Epithelial cell of esophagus (primary cell): ENCODE measurements around the gene SMAD1.
A peak's percentile ranks its signal among the peaks of the same experiment; 100 is the strongest.

ENCODE experiments used
- DNase-seq: peaks from one replicate; pipeline ENCODE4 v3.0.0; 2010; ENCODE audit warnings: low read depth
- H3K4me3 ChIP-seq: 2 replicates; pipeline ENCODE4 v1.5.1; 2011; ENCODE audit warnings: mild to moderate bottlenecking, low read length, control low read depth
- TF ChIP-seq, protein P1 (sequence below): IDR thresholded peaks from 2 replicates; pipeline ENCODE4 v1.5.1; 2011; ENCODE audit warnings: low read depth, mild to moderate bottlenecking, low read length, control low read depth, inconsistent platforms; ENCODE audit not compliant: insufficient read depth; ENCODE audit errors: missing control alignments

Gene SMAD1

DNA sequence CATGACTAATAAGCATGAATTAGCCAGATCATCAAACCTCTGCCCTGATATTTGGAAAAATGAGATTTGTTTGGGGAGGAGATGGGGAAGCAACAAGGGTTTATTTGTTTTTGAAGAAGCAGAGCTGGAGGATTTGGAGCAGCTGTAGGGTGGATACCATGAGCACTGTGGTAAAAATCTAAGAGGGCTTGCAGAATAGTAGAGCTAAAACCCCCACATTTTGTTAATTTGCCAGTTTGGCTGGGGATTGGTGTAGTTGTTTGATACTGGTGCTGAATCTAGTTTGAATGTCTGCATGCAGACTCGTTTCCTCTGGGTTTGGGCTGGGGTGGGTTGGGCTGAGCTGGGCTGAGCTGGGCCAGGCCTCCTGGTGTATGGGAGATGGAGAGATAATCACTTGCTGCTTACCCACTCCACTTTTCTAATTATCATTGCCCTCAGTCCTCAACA, 43.7 kb downstream of the SMAD1 start:
- no peak for DNase-seq
- TF ChIP-seq, protein P1, sequence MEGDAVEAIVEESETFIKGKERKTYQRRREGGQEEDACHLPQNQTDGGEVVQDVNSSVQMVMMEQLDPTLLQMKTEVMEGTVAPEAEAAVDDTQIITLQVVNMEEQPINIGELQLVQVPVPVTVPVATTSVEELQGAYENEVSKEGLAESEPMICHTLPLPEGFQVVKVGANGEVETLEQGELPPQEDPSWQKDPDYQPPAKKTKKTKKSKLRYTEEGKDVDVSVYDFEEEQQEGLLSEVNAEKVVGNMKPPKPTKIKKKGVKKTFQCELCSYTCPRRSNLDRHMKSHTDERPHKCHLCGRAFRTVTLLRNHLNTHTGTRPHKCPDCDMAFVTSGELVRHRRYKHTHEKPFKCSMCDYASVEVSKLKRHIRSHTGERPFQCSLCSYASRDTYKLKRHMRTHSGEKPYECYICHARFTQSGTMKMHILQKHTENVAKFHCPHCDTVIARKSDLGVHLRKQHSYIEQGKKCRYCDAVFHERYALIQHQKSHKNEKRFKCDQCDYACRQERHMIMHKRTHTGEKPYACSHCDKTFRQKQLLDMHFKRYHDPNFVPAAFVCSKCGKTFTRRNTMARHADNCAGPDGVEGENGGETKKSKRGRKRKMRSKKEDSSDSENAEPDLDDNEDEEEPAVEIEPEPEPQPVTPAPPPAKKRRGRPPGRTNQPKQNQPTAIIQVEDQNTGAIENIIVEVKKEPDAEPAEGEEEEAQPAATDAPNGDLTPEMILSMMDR, result no peak
- H3K4me3 ChIP-seq, result no peak overlapping the region

DNA sequence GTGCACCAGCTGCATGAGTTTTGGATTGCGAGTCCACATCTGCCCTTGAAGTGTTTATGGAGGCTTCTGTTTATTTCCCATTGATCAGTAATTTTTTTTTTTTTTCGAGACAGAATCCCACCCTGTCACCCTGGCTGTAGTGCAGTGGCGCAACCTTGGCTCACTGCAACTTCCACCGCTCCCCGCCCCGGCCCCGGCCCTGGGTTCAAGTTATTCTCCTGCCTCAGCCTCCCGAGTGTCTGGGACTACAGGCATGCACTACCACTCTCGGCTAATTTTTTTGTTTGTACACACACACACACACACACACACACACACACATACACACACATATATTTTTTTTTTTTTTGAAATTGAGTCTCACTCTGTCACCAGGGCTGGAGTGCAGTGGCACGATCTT, 46.1 kb downstream of the SMAD1 start:
- H3K4me3 ChIP-seq, result no peak overlapping the region
- DNase-seq, result no peak
- TF ChIP-seq, protein P1, result no peak

DNA sequence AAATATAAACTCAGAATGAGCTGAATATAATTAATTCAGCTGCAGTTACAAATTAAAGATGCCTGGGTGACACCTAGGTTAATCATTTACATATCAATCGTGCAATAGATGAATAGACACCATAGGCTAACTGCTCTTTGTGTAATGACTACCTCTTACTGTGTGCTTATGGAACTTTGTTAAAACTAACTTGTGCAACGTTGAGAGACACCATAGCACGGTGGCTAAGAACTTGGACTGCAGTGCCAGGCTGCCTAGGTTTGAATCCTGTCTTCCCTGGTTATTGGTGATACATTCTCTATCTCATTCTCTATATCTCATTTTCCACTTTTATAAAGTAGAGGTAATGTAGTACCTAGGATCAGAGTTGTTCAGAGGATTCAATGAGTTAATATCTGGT, 46.9 kb downstream of the SMAD1 start:
- no peak overlapping the region for H3K4me3 ChIP-seq
- DNase-seq, result no peak
- TF ChIP-seq, protein P1, result no peak

DNA sequence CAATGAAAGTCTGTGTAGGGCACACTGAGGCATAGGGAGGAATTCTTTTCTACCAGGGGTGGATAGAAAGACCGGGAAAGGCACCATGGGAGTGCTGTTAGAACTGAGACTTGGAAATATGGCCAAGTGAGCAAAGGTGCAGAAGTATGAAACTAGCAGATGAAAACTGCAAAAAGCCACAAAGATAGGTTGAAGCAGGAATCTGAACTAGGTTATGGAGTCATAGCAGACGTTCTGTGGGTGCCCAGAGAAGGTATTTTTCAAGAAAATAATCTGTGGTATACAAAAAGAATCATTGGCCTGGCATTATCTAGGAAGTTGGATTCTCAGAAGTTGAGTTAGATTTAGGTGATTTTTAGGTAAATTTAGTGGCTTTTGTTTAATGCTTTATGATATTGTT, 48.5 kb downstream of the SMAD1 start:
- H3K4me3 ChIP-seq, result no peak overlapping the region
- TF ChIP-seq, protein P1, result no peak
- DNase-seq, result no peak

DNA sequence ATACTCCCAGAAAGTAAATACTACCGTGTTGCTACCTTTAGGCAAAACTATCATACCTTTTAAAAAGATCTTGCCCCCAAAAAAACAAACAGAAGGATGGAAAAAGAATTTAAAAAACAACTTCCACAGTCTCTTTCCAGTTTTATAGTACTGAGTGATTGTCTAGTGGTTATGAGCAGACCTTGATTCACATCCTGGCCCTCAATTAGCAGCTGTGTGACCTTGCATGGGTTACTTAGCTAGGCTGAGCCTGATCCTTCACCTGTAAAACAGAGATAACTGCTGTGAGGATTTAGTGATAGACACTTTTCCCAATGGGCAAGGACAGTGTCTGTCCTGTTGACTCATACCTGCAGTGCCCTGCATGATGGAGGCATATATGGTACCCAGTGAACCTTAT, 49.0 kb downstream of the SMAD1 start:
- no peak overlapping the region for H3K4me3 ChIP-seq
- TF ChIP-seq, protein P1, result no peak
- DNase-seq, result peak; percentile 11

DNA sequence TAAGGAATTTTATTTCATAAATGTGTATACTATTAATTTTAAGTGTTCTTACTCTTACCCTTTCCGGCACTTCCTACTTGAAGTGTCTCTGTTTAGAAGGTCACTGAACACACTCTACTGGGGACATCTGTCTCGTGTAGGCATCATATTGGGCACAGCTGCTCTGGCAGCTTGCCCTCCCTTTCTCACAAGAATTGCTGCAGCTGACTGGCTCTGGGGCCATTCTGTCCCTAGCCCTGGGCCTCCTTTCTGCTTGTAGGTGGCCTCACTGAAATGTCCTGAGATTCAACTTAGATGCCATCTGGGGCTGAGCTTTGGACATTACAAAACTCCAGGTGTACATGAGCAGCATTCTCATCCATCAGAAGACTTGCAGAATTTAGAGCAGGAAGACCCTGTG, 49.6 kb downstream of the SMAD1 start:
- H3K4me3 ChIP-seq, result no peak overlapping the region
- DNase-seq, result no peak
- TF ChIP-seq, protein P1, result no peak

DNA sequence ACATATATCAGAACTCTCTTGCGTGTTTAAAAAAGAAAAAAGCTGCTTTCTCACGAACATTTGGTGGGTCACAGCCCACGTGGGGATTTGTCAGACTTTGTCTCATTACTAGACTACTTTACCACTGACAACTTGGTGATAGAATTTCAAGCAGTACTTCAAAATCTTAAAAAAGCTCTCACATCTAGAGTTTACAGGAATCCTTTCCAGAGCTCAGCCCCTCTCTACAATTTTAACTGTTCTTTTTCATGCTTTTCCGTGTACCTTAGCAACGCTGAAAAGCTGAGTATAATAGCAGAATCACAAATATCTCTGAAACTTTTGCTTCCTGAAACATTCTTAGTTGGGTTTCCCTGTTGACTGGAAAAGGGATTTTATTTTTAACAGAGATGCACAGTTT, 50.2 kb downstream of the SMAD1 start:
- no peak overlapping the region for H3K4me3 ChIP-seq
- TF ChIP-seq, protein P1, result no peak
- DNase-seq, result no peak
